WTC11 (cell line): ENCODE data around the gene IL18BP. TPM values are rescaled to one million over a fixed set of nuclear protein-coding genes. Genes with fewer than 3 reads are reported as not detected.

ENCODE experiments used
- ATAC-seq: fragments of 200-7000 bp; cut with Tn5 transposase; 2 replicates; pipeline ENCODE4 v1.10.0; 2021; ENCODE audit warnings: mild to moderate bottlenecking, moderate library complexity
- CTCF ChIA-PET: fragments of 300-600 bp; sonication (Branson Sonifier 250); formaldehyde crosslinking; loops from one replicate; lab custom pipeline; 2021; ENCODE audit warnings: antibody characterized with exemption; lab: Charles Lee
- POLR2A ChIA-PET: fragments of 350-600 bp; sonication (Branson Sonifier 250); formaldehyde crosslinking; loops from one replicate; lab custom pipeline; 2021; ENCODE audit warnings: antibody characterized with exemption; lab: Charles Lee
- DNase-seq: peaks from one replicate; pipeline ENCODE4 v3.0.0; 2021; ENCODE audit warnings: low spot score
- H3K27ac Mint-ChIP-seq: 2 replicates; pipeline ENCODE4 v1.8.0; 2021; ENCODE audit warnings: mixed read lengths
- H3K27me3 Mint-ChIP-seq: 2 replicates; pipeline ENCODE4 v1.8.0; 2021; ENCODE audit warnings: low read depth, mild to moderate bottlenecking, moderate library complexity, mixed read lengths
- H3K36me3 Mint-ChIP-seq: 2 replicates; pipeline ENCODE4 v1.8.0; 2021; ENCODE audit warnings: mixed read lengths
- H3K4me1 Mint-ChIP-seq: 2 replicates; pipeline ENCODE4 v1.8.0; 2022; ENCODE audit warnings: mixed read lengths
- H3K4me3 Mint-ChIP-seq: 2 replicates; pipeline ENCODE4 v1.8.0; 2021; ENCODE audit warnings: mild to moderate bottlenecking, moderate library complexity, mixed read lengths
- H3K9me3 Mint-ChIP-seq: 2 replicates; pipeline ENCODE4 v1.8.0; 2021; ENCODE audit warnings: mixed read lengths
- CBFB ChIP-seq: sonication (generic); formaldehyde crosslinking; IDR thresholded peaks from 2 replicates; pipeline ENCODE4 v1.8.1; 2022; ENCODE audit warnings: mild to moderate bottlenecking, low read depth, missing genetic modification reagents
- CREM ChIP-seq: sonication (generic); formaldehyde crosslinking; IDR thresholded peaks from 2 replicates; pipeline ENCODE4 v1.8.1; 2022; ENCODE audit warnings: mild to moderate bottlenecking, missing genetic modification reagents, moderate library complexity
- ESRRA ChIP-seq: sonication (generic); formaldehyde crosslinking; IDR thresholded peaks from 2 replicates; pipeline ENCODE4 v1.8.1; 2022; ENCODE audit warnings: mild to moderate bottlenecking, missing genetic modification reagents, borderline replicate concordance
- GABPB1 ChIP-seq: sonication (generic); formaldehyde crosslinking; IDR thresholded peaks from 2 replicates; pipeline ENCODE4 v1.8.1; 2023; ENCODE audit warnings: mild to moderate bottlenecking, missing genetic modification reagents
- MYBL2 ChIP-seq: sonication (generic); formaldehyde crosslinking; IDR thresholded peaks from 2 replicates; pipeline ENCODE4 v1.8.1; 2023; ENCODE audit warnings: mild to moderate bottlenecking, moderate library complexity, missing genetic modification reagents
- NFATC4 ChIP-seq: fragments of 250-450 bp; sonication (Bioruptor Pico); IDR thresholded peaks from 2 replicates; pipeline ENCODE4 v1.9.0; 2021; ENCODE audit warnings: mild to moderate bottlenecking
- NFYB ChIP-seq: sonication (generic); formaldehyde crosslinking; conservative IDR thresholded peaks from 2 replicates; pipeline ENCODE4 v1.8.0; 2022; ENCODE audit warnings: low read depth, missing genetic modification reagents
- SMAD3 ChIP-seq: sonication (generic); formaldehyde crosslinking; IDR thresholded peaks from 2 replicates; pipeline ENCODE4 v1.8.0; 2022; ENCODE audit warnings: missing genetic modification reagents, mild to moderate bottlenecking, borderline replicate concordance
- SMAD4 ChIP-seq: sonication (generic); formaldehyde crosslinking; IDR thresholded peaks from 2 replicates; pipeline ENCODE4 v1.8.0; 2022; ENCODE audit warnings: mild to moderate bottlenecking, missing genetic modification reagents
- SOX15 ChIP-seq: fragments of 250-450 bp; sonication (Bioruptor Pico); IDR thresholded peaks from 2 replicates; pipeline ENCODE4 v1.9.0; 2021; ENCODE audit warnings: mild to moderate bottlenecking
- ZNF263 ChIP-seq: sonication (generic); formaldehyde crosslinking; IDR thresholded peaks from 2 replicates; pipeline ENCODE4 v1.8.1; 2022; ENCODE audit warnings: low read depth, mild to moderate bottlenecking, moderate library complexity, missing genetic modification reagents
- ZNF671 ChIP-seq: fragments of 250-450 bp; sonication (Bioruptor Pico); IDR thresholded peaks from 2 replicates; pipeline ENCODE4 v1.8.0; 2021; ENCODE audit warnings: mild to moderate bottlenecking
- total RNA-seq: library from RNA; stranded (reverse); gene quantifications from 3 replicates; pipeline ENCODE4 v1.2.3, GENCODE V29; 2021
- TF ChIP-seq, protein P1 (sequence below): fragments of 250-450 bp; sonication (Bioruptor Pico); IDR thresholded peaks from 2 replicates; pipeline ENCODE4 v1.9.0; 2021; ENCODE audit warnings: moderate library complexity, mild to moderate bottlenecking, inconsistent platforms, borderline replicate concordance
- TF ChIP-seq, protein P2 (sequence below): fragments of 250-450 bp; sonication (Bioruptor Pico); IDR thresholded peaks from 2 replicates; pipeline ENCODE4 v1.9.0; 2021; ENCODE audit warnings: mild to moderate bottlenecking
- TF ChIP-seq, protein P3 (sequence below): sonication (generic); formaldehyde crosslinking; IDR thresholded peaks from 2 replicates; pipeline ENCODE4 v1.8.1; 2023; ENCODE audit warnings: mild to moderate bottlenecking, missing genetic modification reagents
- TF ChIP-seq, protein P4 (sequence below): sonication (generic); formaldehyde crosslinking; IDR thresholded peaks from 2 replicates; pipeline ENCODE4 v1.8.1; 2023; ENCODE audit warnings: mild to moderate bottlenecking, missing genetic modification reagents, moderate library complexity
- TF ChIP-seq, protein P5 (sequence below): sonication (generic); formaldehyde crosslinking; IDR thresholded peaks from 2 replicates; pipeline ENCODE4 v1.8.0; 2023; ENCODE audit warnings: mild to moderate bottlenecking, missing genetic modification reagents
- TF ChIP-seq, protein P6 (sequence below): sonication (generic); formaldehyde crosslinking; IDR thresholded peaks from 2 replicates; pipeline ENCODE4 v1.8.0; 2023; ENCODE audit warnings: missing genetic modification reagents, mild to moderate bottlenecking, borderline replicate concordance
- TF ChIP-seq, protein P7 (sequence below): sonication (generic); formaldehyde crosslinking; IDR thresholded peaks from 2 replicates; pipeline ENCODE4 v1.8.0; 2022; ENCODE audit warnings: mild to moderate bottlenecking, missing genetic modification reagents
- TF ChIP-seq, protein P8 (sequence below): sonication (generic); formaldehyde crosslinking; IDR thresholded peaks from 2 replicates; pipeline ENCODE4 v1.8.1; 2023; ENCODE audit warnings: mild to moderate bottlenecking, moderate library complexity, missing genetic modification reagents

The IL18BP gene
- total RNA-seq, 1 experiment from 2014 or later = 17.3 TPM

DNA sequence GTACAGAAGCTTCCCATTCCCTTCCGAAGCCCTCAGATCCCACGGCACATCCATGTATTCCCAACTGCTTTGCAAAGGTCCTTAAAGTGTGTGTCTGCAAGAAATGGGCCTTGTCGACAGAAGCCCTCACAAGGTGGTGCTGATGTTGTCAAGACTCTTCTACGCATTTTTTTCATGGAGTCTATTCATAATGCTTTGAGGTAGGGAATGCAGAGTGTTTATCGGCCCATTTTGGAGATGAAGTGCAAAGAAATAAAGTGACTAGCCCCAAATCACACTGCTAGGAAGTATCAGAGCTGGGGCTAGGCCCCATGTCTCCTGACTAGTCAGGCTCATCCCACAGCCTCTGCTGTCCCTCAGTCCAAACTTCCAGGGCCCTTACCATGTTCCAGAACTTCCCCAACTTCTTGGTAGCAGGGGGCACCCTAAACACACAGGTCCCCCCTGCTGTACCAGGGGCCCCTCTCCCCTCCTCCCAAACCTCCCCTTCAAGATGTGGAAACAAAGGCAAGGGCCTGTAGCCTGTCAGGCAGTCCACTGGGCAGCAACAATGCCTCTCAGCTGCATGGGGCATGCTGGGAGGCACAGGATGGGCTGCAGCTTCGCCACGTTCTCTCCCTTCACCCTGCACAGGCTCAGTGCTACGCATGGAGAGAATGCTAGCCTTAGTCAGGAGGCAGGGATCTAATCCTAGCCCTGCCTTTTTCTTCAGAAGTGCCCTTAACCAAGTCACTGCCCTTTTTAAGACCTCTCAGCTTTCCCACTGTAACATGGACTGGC, 7.8 kb downstream of the IL18BP start (continued):
- TF ChIP-seq, protein P1, sequence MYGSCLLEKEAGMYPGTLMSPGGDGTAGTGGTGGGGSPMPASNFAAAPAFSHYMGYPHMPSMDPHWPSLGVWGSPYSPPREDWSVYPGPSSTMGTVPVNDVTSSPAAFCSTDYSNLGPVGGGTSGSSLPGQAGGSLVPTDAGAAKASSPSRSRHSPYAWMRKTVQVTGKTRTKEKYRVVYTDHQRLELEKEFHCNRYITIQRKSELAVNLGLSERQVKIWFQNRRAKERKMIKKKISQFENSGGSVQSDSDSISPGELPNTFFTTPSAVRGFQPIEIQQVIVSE (CRISPR knock-in tag) = no peak
- TF ChIP-seq, protein P2, sequence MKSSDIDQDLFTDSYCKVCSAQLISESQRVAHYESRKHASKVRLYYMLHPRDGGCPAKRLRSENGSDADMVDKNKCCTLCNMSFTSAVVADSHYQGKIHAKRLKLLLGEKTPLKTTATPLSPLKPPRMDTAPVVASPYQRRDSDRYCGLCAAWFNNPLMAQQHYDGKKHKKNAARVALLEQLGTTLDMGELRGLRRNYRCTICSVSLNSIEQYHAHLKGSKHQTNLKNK (CRISPR knock-in tag) = no peak
- TF ChIP-seq GABPB1 (CRISPR knock-in tag) (no peak), SOX15 (CRISPR knock-in tag) (no peak), SMAD3 (no peak), ZNF263 (CRISPR knock-in tag) (no peak)
- TF ChIP-seq, protein P3, sequence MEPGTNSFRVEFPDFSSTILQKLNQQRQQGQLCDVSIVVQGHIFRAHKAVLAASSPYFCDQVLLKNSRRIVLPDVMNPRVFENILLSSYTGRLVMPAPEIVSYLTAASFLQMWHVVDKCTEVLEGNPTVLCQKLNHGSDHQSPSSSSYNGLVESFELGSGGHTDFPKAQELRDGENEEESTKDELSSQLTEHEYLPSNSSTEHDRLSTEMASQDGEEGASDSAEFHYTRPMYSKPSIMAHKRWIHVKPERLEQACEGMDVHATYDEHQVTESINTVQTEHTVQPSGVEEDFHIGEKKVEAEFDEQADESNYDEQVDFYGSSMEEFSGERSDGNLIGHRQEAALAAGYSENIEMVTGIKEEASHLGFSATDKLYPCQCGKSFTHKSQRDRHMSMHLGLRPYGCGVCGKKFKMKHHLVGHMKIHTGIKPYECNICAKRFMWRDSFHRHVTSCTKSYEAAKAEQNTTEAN (CRISPR knock-in tag) = no peak
- TF ChIP-seq, protein P4, sequence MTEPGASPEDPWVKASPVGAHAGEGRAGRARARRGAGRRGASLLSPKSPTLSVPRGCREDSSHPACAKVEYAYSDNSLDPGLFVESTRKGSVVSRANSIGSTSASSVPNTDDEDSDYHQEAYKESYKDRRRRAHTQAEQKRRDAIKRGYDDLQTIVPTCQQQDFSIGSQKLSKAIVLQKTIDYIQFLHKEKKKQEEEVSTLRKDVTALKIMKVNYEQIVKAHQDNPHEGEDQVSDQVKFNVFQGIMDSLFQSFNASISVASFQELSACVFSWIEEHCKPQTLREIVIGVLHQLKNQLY (CRISPR knock-in tag) = no peak
- TF ChIP-seq, all 79 proteins: peak for 0

DNA sequence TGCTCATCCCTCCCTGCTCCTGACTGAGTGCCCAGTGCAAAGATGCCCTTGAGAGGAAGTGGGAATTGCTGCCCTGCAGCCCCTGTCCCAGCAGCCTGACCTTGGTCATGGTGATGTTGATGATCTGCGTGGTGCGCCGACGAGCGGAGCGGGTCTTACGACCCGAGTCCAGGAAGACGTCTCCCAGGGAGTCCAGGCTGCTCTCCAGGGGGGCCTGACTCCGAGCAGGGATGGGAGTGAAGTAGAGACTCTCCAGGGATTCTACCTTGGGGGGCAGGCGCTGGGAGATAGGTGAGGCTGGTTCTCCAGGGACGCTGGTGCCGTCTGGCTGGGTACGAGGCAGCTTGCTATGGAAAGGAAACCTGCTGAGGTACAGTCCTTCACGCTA, 8.4 kb downstream of the IL18BP start:
- H3K9me3 Mint-ChIP-seq = no peaks in the 10 kb centered on the region
- ATAC-seq = no peak
- TF ChIP-seq SMAD4 = no peak
- TF ChIP-seq, protein P5, sequence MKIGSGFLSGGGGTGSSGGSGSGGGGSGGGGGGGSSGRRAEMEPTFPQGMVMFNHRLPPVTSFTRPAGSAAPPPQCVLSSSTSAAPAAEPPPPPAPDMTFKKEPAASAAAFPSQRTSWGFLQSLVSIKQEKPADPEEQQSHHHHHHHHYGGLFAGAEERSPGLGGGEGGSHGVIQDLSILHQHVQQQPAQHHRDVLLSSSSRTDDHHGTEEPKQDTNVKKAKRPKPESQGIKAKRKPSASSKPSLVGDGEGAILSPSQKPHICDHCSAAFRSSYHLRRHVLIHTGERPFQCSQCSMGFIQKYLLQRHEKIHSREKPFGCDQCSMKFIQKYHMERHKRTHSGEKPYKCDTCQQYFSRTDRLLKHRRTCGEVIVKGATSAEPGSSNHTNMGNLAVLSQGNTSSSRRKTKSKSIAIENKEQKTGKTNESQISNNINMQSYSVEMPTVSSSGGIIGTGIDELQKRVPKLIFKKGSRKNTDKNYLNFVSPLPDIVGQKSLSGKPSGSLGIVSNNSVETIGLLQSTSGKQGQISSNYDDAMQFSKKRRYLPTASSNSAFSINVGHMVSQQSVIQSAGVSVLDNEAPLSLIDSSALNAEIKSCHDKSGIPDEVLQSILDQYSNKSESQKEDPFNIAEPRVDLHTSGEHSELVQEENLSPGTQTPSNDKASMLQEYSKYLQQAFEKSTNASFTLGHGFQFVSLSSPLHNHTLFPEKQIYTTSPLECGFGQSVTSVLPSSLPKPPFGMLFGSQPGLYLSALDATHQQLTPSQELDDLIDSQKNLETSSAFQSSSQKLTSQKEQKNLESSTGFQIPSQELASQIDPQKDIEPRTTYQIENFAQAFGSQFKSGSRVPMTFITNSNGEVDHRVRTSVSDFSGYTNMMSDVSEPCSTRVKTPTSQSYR = no peak
- TF ChIP-seq NFYB (CRISPR knock-in tag) = no peak
- no peak for TF ChIP-seq CBFB (CRISPR knock-in tag)
- TF ChIP-seq, protein P6, sequence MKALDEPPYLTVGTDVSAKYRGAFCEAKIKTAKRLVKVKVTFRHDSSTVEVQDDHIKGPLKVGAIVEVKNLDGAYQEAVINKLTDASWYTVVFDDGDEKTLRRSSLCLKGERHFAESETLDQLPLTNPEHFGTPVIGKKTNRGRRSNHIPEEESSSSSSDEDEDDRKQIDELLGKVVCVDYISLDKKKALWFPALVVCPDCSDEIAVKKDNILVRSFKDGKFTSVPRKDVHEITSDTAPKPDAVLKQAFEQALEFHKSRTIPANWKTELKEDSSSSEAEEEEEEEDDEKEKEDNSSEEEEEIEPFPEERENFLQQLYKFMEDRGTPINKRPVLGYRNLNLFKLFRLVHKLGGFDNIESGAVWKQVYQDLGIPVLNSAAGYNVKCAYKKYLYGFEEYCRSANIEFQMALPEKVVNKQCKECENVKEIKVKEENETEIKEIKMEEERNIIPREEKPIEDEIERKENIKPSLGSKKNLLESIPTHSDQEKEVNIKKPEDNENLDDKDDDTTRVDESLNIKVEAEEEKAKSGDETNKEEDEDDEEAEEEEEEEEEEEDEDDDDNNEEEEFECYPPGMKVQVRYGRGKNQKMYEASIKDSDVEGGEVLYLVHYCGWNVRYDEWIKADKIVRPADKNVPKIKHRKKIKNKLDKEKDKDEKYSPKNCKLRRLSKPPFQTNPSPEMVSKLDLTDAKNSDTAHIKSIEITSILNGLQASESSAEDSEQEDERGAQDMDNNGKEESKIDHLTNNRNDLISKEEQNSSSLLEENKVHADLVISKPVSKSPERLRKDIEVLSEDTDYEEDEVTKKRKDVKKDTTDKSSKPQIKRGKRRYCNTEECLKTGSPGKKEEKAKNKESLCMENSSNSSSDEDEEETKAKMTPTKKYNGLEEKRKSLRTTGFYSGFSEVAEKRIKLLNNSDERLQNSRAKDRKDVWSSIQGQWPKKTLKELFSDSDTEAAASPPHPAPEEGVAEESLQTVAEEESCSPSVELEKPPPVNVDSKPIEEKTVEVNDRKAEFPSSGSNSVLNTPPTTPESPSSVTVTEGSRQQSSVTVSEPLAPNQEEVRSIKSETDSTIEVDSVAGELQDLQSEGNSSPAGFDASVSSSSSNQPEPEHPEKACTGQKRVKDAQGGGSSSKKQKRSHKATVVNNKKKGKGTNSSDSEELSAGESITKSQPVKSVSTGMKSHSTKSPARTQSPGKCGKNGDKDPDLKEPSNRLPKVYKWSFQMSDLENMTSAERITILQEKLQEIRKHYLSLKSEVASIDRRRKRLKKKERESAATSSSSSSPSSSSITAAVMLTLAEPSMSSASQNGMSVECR = no peak
- no peak for TF ChIP-seq ESRRA (CRISPR knock-in tag)
- TF ChIP-seq, protein P7, sequence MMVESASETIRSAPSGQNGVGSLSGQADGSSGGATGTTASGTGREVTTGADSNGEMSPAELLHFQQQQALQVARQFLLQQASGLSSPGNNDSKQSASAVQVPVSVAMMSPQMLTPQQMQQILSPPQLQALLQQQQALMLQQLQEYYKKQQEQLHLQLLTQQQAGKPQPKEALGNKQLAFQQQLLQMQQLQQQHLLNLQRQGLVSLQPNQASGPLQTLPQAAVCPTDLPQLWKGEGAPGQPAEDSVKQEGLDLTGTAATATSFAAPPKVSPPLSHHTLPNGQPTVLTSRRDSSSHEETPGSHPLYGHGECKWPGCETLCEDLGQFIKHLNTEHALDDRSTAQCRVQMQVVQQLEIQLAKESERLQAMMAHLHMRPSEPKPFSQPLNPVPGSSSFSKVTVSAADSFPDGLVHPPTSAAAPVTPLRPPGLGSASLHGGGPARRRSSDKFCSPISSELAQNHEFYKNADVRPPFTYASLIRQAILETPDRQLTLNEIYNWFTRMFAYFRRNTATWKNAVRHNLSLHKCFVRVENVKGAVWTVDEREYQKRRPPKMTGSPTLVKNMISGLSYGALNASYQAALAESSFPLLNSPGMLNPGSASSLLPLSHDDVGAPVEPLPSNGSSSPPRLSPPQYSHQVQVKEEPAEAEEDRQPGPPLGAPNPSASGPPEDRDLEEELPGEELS (CRISPR knock-in tag) = no peak
- TF ChIP-seq, protein P8, sequence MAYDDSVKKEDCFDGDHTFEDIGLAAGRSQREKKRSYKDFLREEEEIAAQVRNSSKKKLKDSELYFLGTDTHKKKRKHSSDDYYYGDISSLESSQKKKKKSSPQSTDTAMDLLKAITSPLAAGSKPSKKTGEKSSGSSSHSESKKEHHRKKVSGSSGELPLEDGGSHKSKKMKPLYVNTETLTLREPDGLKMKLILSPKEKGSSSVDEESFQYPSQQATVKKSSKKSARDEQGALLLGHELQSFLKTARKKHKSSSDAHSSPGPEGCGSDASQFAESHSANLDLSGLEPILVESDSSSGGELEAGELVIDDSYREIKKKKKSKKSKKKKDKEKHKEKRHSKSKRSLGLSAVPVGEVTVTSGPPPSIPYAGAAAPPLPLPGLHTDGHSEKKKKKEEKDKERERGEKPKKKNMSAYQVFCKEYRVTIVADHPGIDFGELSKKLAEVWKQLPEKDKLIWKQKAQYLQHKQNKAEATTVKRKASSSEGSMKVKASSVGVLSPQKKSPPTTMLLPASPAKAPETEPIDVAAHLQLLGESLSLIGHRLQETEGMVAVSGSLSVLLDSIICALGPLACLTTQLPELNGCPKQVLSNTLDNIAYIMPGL (CRISPR knock-in tag) = no peak
- TF ChIP-seq ZNF671 (CRISPR knock-in tag) = no peak
- TF ChIP-seq CREM (CRISPR knock-in tag) = no peak
- no peak for TF ChIP-seq NFATC4 (CRISPR knock-in tag)
- no peak for TF ChIP-seq MYBL2 (CRISPR knock-in tag)

More for the DNA sequence above, 8.4 kb downstream of the IL18BP start:
- Mint-ChIP-seq H3K4me3 (no peak overlapping the region), H3K27me3 (no peaks in the 10 kb centered on the region), H3K36me3 (peaks cover 70% of the 10 kb centered on the region), H3K27ac (no peak overlapping the region), H3K4me1 (no peaks in the 10 kb centered on the region)
- no peak for DNase-seq
- ChIA-PET POLR2A (no interaction called here), CTCF (interaction anchor here (0.6 to 1.0 kb wide), 4 partner anchors 8 to 428 kb away, joined by 3 to 4 read pairs (median 4); no protein-coding TSS in a partner anchor)
